B cell (primary cell): ENCODE results near the gene KLHL18. TPM values are rescaled to one million over a fixed set of nuclear protein-coding genes. Genes with fewer than 3 reads are reported as not detected.

ENCODE experiments used
- ATAC-seq: fragments of 200-7000 bp; cut with Tn5 transposase; one replicate; pipeline ENCODE4 v1.10.0; 2021; ENCODE audit warnings: low read depth, mild to moderate bottlenecking, moderate number of reproducible peaks, moderate library complexity
- CTCF ChIA-PET: fragments of 350-600 bp; sonication (Branson Sonifier 250); formaldehyde crosslinking; loops from one replicate; lab custom pipeline; 2021; ENCODE audit warnings: antibody characterized with exemption, inconsistent platforms; lab: Charles Lee
- POLR2A ChIA-PET: fragments of 350-600 bp; sonication (Branson Sonifier 250); formaldehyde crosslinking; loops from one replicate; lab custom pipeline; 2021; ENCODE audit warnings: antibody characterized with exemption; lab: Charles Lee
- DNase-seq: peaks from one replicate; pipeline ENCODE4 v3.0.0; 2013
- H2AFZ ChIP-seq: 2 replicates; pipeline ENCODE4 v1.6.1; 2012; ENCODE audit warnings: mild to moderate bottlenecking, low read depth, low read length; ENCODE audit not compliant: insufficient read depth, poor library complexity, severe bottlenecking
- H3K27ac ChIP-seq, 2 donors: 1 replicate in 1 of 2; 2 replicates in 1 of 2; pipeline ENCODE4 v1.5.1; 2012 to 2013; ENCODE audit warnings: low read length in 2 of 2, mild to moderate bottlenecking in 2 of 2, moderate library complexity in 1 of 2
- H3K27me3 ChIP-seq, 4 experiments: fragments of 200-600 bp in 1 of 4; sonication (generic) in 1 of 4; replicated peaks in 1 of 4; 1 replicate in 2 of 4; 2 replicates in 2 of 4; pipeline versions ENCODE4 v1.6.1 to v1.7.0; 2013 to 2016; ENCODE audit warnings: low read length in 3 of 4, mild to moderate bottlenecking in 2 of 4, mixed read lengths in 1 of 4, moderate library complexity in 1 of 4; ENCODE audit not compliant: insufficient read depth in 4 of 4, control insufficient read depth in 3 of 4; ENCODE audit errors: control extremely low read depth in 1 of 4
- H3K36me3 ChIP-seq, 2 experiments: replicated peaks in 1 of 2; 1 replicate in 1 of 2; 2 replicates in 1 of 2; pipeline versions ENCODE4 v1.6.1 to v1.7.1; 2013; ENCODE audit warnings: low read length in 1 of 2; ENCODE audit not compliant: insufficient read depth in 2 of 2, control insufficient read depth in 1 of 2; ENCODE audit errors: control extremely low read depth in 1 of 2, extremely low read depth in 1 of 2
- H3K4me1 ChIP-seq, 2 donors: fragments of 200-600 bp in 1 of 2; sonication (generic) in 1 of 2; 1 replicate in 1 of 2; 2 replicates in 1 of 2; pipeline versions ENCODE4 v1.5.1 to v1.6.1; 2013 to 2017; ENCODE audit warnings: low read length in 2 of 2; ENCODE audit not compliant: control insufficient read depth in 2 of 2, insufficient read depth in 2 of 2
- H3K4me2 ChIP-seq: replicated peaks from 2 replicates; pipeline ENCODE3; 2012; ENCODE audit warnings: mild to moderate bottlenecking, low read depth, low read length; ENCODE audit not compliant: poor library complexity, severe bottlenecking
- H3K4me3 ChIP-seq, 5 experiments: fragments of 200-600 bp in 1 of 5; sonication (generic) in 1 of 5; 1 replicate in 3 of 5; 2 replicates in 2 of 5; pipeline versions ENCODE4 v1.5.1 to v1.7.0; 2011 to 2016; ENCODE audit warnings: low read length in 4 of 5, mild to moderate bottlenecking in 4 of 5, low read depth in 2 of 5, control low read depth in 1 of 5, moderate library complexity in 1 of 5; ENCODE audit not compliant: insufficient read depth in 1 of 5; ENCODE audit errors: control extremely low read depth in 1 of 5, extremely low read depth in 1 of 5
- H3K79me2 ChIP-seq: fragments of 200-600 bp; sonication (generic); one replicate; pipeline ENCODE4 v1.6.0; 2016; ENCODE audit warnings: low read length; ENCODE audit not compliant: control insufficient read depth, insufficient read depth
- H3K9ac ChIP-seq: fragments of 200-600 bp; sonication (generic); 2 replicates; pipeline ENCODE4 v1.6.1; 2017; ENCODE audit warnings: mild to moderate bottlenecking, low read length, moderate library complexity
- H3K9me3 ChIP-seq, 3 donors: one replicate each; pipeline versions ENCODE4 v1.6.1 to v1.7.1; 2013; ENCODE audit warnings: low read length in 2 of 3; ENCODE audit not compliant: control insufficient read depth in 2 of 3, insufficient read depth in 1 of 3; ENCODE audit errors: control extremely low read depth in 1 of 3
- H4K20me1 ChIP-seq: 2 replicates; pipeline ENCODE4 v1.6.0; 2012; ENCODE audit warnings: mild to moderate bottlenecking, low read length; ENCODE audit not compliant: insufficient read depth, control insufficient read depth, poor library complexity, severe bottlenecking
- H3K27ac Mint-ChIP-seq: one replicate; pipeline ENCODE4 v1.8.0; 2021; ENCODE audit warnings: mixed read lengths
- H3K27me3 Mint-ChIP-seq: one replicate; pipeline ENCODE4 v1.8.0; 2021; ENCODE audit warnings: mixed read lengths
- H3K4me1 Mint-ChIP-seq: one replicate; pipeline ENCODE4 v1.8.0; 2021; ENCODE audit warnings: mixed read lengths
- H3K4me3 Mint-ChIP-seq: one replicate; pipeline ENCODE4 v1.8.0; 2021; ENCODE audit warnings: mixed read lengths
- H3K9me3 Mint-ChIP-seq: one replicate; pipeline ENCODE4 v1.8.0; 2022; ENCODE audit warnings: mixed read lengths; ENCODE audit not compliant: insufficient read depth
- EZH2 ChIP-seq: IDR thresholded peaks from 2 replicates; pipeline ENCODE4 v1.6.1; 2012; ENCODE audit warnings: borderline replicate concordance, low read depth, mild to moderate bottlenecking, moderate library complexity, low read length; ENCODE audit not compliant: insufficient read depth, poor library complexity, severe bottlenecking
- WGBS: methylation state at CpG from one replicate; pipeline ENCODE4 v1.1.5; 2013; ENCODE audit warnings: missing lambda C conversion rate; ENCODE audit not compliant: insufficient coverage; 5-methylcytosine and 5-hydroxymethylcytosine counted together
- intact Hi-C: fragments of 100-400 bp; cut with micrococcal nuclease; formaldehyde crosslinking; loops from one replicate; pipeline ENCODE4 v1.10.0; 2022
- polyA plus RNA-seq: library from polyadenylated mRNA; depleted of rRNA; stranded (reverse); fragments of >200 nt; gene quantifications from 2 replicates; pipeline ENCODE4 v1.2.3, GENCODE V29; 2012
- total RNA-seq, 2 donors: library from RNA; stranded (reverse); fragments of 120-200 nt in 1 of 2; gene quantifications; 1 replicate in 1 of 2; 2 replicates in 1 of 2; pipeline versions ENCODE4 v1.2.3 to v1.2.4, GENCODE V29; 2013 to 2022
- TF ChIP-seq, protein P1 (sequence below): fragments of 200-600 bp; IDR thresholded peaks from one replicate; pipeline ENCODE4 v1.8.0; 2022; ENCODE audit warnings: antibody characterized with exemption, mild to moderate bottlenecking

KLHL18 gene
- total and polyA plus RNA-seq, 2 donors (not counting 1 experiment from before 2014, with no cell fraction given): 30.9 to 50.8 TPM

GRCh38 chr3:47244531-47245100 is 38.1 kb upstream of the KLHL18 start:
- 98% methylated on average over 5 of the region's 10 CpGs for WGBS
- TF ChIP-seq, protein P1, sequence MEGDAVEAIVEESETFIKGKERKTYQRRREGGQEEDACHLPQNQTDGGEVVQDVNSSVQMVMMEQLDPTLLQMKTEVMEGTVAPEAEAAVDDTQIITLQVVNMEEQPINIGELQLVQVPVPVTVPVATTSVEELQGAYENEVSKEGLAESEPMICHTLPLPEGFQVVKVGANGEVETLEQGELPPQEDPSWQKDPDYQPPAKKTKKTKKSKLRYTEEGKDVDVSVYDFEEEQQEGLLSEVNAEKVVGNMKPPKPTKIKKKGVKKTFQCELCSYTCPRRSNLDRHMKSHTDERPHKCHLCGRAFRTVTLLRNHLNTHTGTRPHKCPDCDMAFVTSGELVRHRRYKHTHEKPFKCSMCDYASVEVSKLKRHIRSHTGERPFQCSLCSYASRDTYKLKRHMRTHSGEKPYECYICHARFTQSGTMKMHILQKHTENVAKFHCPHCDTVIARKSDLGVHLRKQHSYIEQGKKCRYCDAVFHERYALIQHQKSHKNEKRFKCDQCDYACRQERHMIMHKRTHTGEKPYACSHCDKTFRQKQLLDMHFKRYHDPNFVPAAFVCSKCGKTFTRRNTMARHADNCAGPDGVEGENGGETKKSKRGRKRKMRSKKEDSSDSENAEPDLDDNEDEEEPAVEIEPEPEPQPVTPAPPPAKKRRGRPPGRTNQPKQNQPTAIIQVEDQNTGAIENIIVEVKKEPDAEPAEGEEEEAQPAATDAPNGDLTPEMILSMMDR: no peak
- no peak for TF ChIP-seq EZH2
- Mint-ChIP-seq H3K4me1 (no peaks in the 10 kb centered on the region), H3K4me3 (no peak overlapping the region), H3K27ac (no peak overlapping the region), H3K9me3 (no peaks in the 10 kb centered on the region), H3K27me3 (no peaks in the 10 kb centered on the region)
- no peak overlapping the region for H3K9ac ChIP-seq
- DNase-seq (no peak), ATAC-seq (no peak)
- ChIA-PET CTCF (no interaction called here), POLR2A (no interaction called here)
- no peak overlapping the region for H3K27ac ChIP-seq
- H3K4me1 ChIP-seq: no peaks in the 10 kb centered on the region
- no peaks in the 10 kb centered on the region for H3K27me3 ChIP-seq
- no peaks in the 10 kb centered on the region for H3K36me3 ChIP-seq
- no peak overlapping the region for H3K4me3 ChIP-seq
- H3K9me3 ChIP-seq: no peaks in the 10 kb centered on the region
- no peaks in the 10 kb centered on the region for H4K20me1 ChIP-seq
- intact Hi-C loops: no loop called here
- no peak overlapping the region for H3K4me2 ChIP-seq
- no peak overlapping the region for H2AFZ ChIP-seq
- no peaks in the 10 kb centered on the region for H3K79me2 ChIP-seq

- CTCF ChIA-PET: no interaction called here
- POLR2A ChIA-PET: no interaction called here
- H3K4me2 ChIP-seq: no peak overlapping the region
Observed at GRCh38 chr3:47245271-47245670, 37.5 kb upstream of the KLHL18 start.

More at GRCh38 chr3:47245271-47245670, 37.5 kb upstream of the KLHL18 start:
- Histone ChIP-seq H2AFZ (no peak overlapping the region), H3K79me2 (no peaks in the 10 kb centered on the region), H3K36me3 (no peaks in the 10 kb centered on the region), H3K4me3 (no peak overlapping the region), H3K9ac (no peak overlapping the region), H4K20me1 (no peaks in the 10 kb centered on the region), H3K4me1 (no peaks in the 10 kb centered on the region), H3K9me3 (no peaks in the 10 kb centered on the region), H3K27me3 (no peaks in the 10 kb centered on the region), H3K27ac (no peak overlapping the region)
- 87% methylated on average over 2 of the region's 2 CpGs for WGBS
- intact Hi-C loops: no loop called here
- Mint-ChIP-seq H3K9me3 (no peaks in the 10 kb centered on the region), H3K4me3 (no peak overlapping the region), H3K27me3 (no peaks in the 10 kb centered on the region), H3K4me1 (no peaks in the 10 kb centered on the region), H3K27ac (no peak overlapping the region)
- no peak for DNase-seq
- TF ChIP-seq, protein P1: no peak
- no peak for TF ChIP-seq EZH2
- ATAC-seq: no peak
